BLaER1 (cell line): ENCODE data around the gene ADAT3.
A peak's percentile ranks its signal among the peaks of the same experiment; 100 is the strongest.

ENCODE experiments used
- H3K27ac ChIP-seq: shearing (Covaris generic); formaldehyde crosslinking; 2 replicates; pipeline ENCODE4 v1.8.1; 2022
- H3K27me3 ChIP-seq: shearing (Covaris generic); formaldehyde crosslinking; 2 replicates; pipeline ENCODE4 v1.8.1; 2022
- H3K36me3 ChIP-seq: shearing (Covaris generic); formaldehyde crosslinking; 2 replicates; pipeline ENCODE4 v1.8.1; 2022
- H3K4me1 ChIP-seq: shearing (Covaris generic); formaldehyde crosslinking; 2 replicates; pipeline ENCODE4 v1.8.1; 2022
- H3K4me2 ChIP-seq: shearing (Covaris generic); formaldehyde crosslinking; 2 replicates; pipeline ENCODE4 v1.8.1; 2022
- H3K4me3 ChIP-seq: shearing (Covaris generic); formaldehyde crosslinking; 2 replicates; pipeline ENCODE4 v1.8.1; 2022
- H3K9ac ChIP-seq: shearing (Covaris generic); formaldehyde crosslinking; 2 replicates; pipeline ENCODE4 v1.8.1; 2022
- H3K9me3 ChIP-seq: shearing (Covaris generic); formaldehyde crosslinking; 2 replicates; pipeline ENCODE4 v1.8.1; 2022
- H4K20me1 ChIP-seq: shearing (Covaris generic); formaldehyde crosslinking; 2 replicates; pipeline ENCODE4 v1.8.1; 2022
- Cebpa-rat ChIP-seq: shearing (Covaris generic); IDR thresholded peaks from 2 replicates; pipeline ENCODE4 v1.8.1; 2022

Gene ADAT3

DNA sequence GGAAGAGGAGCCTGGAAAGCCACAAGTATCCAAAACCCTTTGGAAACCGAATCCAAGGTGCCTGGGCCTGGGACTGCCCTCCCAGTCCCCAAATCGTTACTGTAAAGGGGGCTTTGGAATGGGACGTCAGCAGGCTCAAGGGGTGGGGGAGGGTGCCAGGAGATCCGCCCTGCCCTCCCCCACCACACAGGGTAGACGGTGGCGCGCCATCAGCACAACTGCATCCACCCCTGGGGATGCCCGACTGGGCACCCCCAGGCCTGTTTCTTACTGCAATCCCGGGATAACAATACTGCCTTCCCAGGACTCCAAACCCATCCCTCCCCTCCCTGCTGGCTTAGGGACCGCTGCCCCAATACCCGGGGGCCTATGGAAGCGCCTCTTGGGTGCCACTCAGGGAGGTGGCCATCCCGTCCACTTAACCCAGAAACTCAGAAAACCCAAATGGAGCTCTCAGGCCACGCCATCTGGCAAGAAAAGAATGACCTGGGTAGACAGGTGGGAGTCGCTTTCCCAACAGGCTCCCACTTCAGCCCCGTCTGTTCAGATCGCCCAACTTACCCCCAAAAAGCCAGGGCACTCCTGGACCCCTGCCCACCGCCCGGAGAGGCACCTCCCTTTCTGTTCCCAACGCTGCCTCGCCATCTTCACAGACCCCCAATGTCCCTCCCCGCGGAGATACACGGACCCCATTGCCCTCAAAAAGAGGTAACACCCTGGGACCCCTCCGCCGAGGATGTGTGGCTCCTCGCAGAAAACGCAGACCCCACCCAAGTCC, 44.2 kb upstream of the ADAT3 start:
- TF ChIP-seq Cebpa-rat = no peak
- Histone ChIP-seq H3K36me3 (no peaks in the 10 kb centered on the region), H3K4me3 (peak overlapping the region; percentile 96), H3K4me1 (peaks cover 56% of the 10 kb centered on the region), H3K4me2 (peak overlapping the region; percentile 99), H3K27ac (peak overlapping the region; percentile 91), H3K27me3 (no peaks in the 10 kb centered on the region), H3K9me3 (no peaks in the 10 kb centered on the region), H4K20me1 (peaks cover 49% of the 10 kb centered on the region), H3K9ac (peak overlapping the region; percentile 93)

DNA sequence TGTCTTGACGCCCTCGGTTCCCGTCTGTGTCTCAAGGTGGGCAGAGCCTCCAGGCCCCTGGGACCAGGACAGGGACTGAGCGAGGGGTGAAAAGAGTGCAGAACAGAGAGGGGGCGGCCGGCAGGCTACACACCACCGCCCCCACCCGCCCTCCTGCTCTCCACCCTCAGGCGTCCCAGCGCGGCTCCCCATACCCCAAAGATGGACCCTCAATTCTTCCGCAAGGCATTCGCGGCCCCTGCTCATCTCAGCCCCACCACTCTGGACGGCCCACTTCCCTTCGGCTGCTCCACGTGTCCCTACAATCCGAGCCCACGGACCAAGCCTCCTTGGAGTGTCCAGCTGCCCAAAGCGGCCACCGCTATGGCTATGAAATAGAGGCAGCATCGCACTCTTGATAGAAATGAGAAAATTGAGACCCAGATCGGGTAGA, 43.6 kb upstream of the ADAT3 start:
- H3K9ac ChIP-seq = peak overlapping the region; percentile 93
- H3K27ac ChIP-seq = peak overlapping the region; percentile 91
- H3K27me3 ChIP-seq = no peaks in the 10 kb centered on the region
- no peaks in the 10 kb centered on the region for H3K36me3 ChIP-seq
- peaks cover 54% of the 10 kb centered on the region for H3K4me1 ChIP-seq
- H4K20me1 ChIP-seq = peaks cover 49% of the 10 kb centered on the region
- no peak for TF ChIP-seq Cebpa-rat
- peak overlapping the region; percentile 96 for H3K4me3 ChIP-seq
- peak overlapping the region; percentile 99 for H3K4me2 ChIP-seq
- no peaks in the 10 kb centered on the region for H3K9me3 ChIP-seq

DNA sequence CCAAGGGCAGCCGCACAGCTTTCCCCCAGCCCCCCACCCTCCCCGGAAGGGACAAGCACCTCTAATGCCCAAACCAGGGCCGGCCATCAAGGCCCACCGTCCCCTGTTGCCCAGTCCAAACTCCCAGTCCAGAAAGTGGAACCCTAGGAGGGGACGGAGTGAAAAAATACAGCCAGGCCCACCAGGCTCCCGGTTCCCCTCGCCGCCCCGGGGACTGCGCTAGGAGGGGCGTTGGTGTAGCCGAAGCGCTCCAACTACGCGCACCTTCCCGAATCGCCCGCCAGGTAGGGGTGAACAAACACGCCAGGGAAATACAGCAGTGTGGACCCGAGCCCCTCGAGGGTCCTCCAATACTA, 43.2 kb upstream of the ADAT3 start:
- Histone ChIP-seq H3K4me1 (peaks cover 54% of the 10 kb centered on the region), H3K27me3 (no peaks in the 10 kb centered on the region), H3K9ac (peak overlapping the region; percentile 93), H3K4me2 (peak overlapping the region; percentile 99), H4K20me1 (peaks cover 49% of the 10 kb centered on the region), H3K9me3 (no peaks in the 10 kb centered on the region), H3K36me3 (no peaks in the 10 kb centered on the region), H3K4me3 (peak overlapping the region; percentile 96), H3K27ac (peak overlapping the region; percentile 91)
- TF ChIP-seq Cebpa-rat = no peak

DNA sequence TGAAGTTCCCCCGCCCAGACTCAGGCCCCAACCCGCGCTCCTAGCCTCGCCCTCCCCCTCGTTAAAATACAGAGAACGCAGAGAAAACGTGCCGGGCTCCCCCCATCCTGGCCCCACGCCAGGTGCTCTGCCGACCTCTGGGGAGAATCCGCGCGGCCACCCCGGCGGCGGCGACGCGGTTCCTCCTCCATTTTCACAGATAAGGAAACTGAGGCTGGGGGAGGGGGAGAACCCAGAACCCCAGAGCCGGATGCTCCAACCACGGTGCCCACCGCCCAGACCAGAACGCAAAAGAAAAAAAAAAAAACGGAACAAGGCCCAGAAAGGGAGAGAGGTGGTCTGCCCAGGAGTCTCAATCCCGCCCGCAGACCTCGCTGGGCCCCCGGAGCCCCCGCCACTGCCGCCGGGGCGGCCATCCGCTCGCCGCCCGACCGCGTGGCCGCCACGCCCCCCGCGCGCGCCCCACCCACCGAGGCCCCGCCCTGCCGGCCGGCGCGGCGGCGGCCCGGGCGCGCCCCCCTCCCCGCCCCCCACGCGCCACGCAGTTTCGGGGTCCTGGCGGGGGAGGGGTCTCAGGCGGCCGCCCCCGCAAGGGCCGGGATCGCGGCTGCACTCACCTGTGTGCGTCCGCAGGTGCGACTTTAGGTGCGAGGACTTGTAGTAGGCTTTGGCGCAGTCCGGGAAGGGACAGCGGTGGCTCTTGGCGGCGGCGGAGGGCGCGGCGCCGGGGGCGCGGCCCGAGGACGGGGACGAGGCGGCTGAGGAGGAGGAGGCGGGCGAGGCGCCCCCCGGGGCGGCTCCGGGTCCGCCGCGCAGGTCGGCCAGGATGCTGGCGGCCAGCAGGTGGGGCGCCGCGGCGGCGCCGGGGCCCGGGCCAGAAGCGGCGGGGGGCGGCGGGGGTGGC, 42.5 kb upstream of the ADAT3 start:
- Histone ChIP-seq H3K9me3 (no peaks in the 10 kb centered on the region), H3K36me3 (no peaks in the 10 kb centered on the region), H3K27ac (peak overlapping the region; percentile 91), H3K27me3 (no peaks in the 10 kb centered on the region), H3K9ac (peak overlapping the region; percentile 93), H3K4me1 (peaks cover 50% of the 10 kb centered on the region), H4K20me1 (peaks cover 49% of the 10 kb centered on the region), H3K4me3 (peak overlapping the region; percentile 96), H3K4me2 (peak overlapping the region; percentile 99)
- TF ChIP-seq Cebpa-rat = no peak

DNA sequence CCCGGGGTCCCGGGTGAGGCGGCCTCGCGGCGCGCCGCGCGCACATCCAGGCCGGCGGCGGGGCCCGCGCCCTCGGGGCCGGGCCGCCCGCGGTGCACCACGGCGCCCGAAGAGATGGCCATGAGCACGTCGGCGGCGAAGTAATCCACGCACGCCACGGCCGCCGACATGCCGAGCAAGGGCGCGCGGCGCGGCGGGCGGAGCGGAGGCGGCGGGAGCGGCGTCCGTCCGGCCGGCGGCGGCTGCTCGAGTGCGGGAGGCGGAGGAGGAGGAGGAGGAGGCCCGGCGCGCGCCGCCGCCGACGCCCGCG, 41.9 kb upstream of the ADAT3 start, which contains the start of gene KLF16:
TSS of gene KLF16 (minus strand) at position 252 of the 310 bp plus-strand sequence. CDS start at position 170, 82 bp downstream.
- Histone ChIP-seq H3K4me1 (peaks cover 44% of the 10 kb centered on the region), H3K4me3 (peak within 1 kb of the TSS; percentile 96), H4K20me1 (peaks cover 43% of the 10 kb centered on the region), H3K36me3 (no peaks in the 10 kb centered on the region), H3K9ac (peak within 1 kb of the TSS; percentile 96), H3K27ac (peak within 1 kb of the TSS; percentile 98), H3K4me2 (peak within 1 kb of the TSS; percentile 99), H3K9me3 (no peaks in the 10 kb centered on the region), H3K27me3 (no peaks in the 10 kb centered on the region)
- TF ChIP-seq Cebpa-rat = no peak

DNA sequence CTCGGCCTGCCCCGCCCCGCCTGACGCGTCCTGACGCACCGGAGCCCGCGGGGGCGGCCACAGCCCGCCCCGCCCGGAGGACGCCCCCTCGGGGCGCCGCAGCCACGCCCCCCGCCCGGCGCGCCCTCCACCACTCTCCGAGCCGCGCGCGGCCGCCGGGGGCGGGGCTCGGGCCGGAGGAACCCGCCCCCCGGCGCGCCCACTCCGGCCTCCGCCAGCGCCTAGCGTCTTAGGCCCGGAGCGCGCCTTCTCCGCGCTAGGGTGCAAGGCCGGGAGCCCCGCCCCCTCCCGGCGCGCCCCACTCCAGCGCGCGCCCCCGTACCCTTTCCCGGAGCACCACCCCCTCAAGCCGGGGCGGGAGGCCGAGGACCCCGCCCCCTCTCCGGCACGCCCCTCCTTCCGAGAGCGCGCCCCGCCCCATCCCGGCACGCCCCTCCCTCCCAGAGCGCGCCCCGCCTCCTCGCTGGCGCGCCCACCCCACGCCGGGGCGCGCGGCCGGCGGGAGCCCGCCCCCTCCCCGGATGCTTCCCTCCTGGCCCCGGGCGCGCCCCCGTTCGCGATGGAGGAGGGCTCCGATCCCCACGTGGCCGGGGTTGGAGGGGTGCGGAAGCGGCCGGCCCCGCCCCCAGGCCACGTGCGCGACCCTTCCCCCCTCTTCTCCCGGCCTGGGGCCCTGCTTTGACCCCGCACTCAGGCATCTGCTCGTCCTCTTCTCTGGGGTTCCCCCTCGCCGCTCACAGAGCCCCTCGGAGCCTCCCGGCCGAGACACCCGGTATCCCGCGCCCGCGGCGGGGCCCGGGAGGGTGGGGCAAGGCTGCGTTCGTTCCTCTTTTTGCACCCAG, 41.3 kb upstream of the ADAT3 start:
- Histone ChIP-seq H3K27ac (peak overlapping the region; percentile 98), H3K36me3 (no peaks in the 10 kb centered on the region), H3K4me2 (peak overlapping the region; percentile 93), H3K27me3 (no peaks in the 10 kb centered on the region), H3K9me3 (no peaks in the 10 kb centered on the region), H3K9ac (peak overlapping the region; percentile 96), H4K20me1 (peaks cover 37% of the 10 kb centered on the region), H3K4me1 (peaks cover 41% of the 10 kb centered on the region), H3K4me3 (peak overlapping the region; percentile 96)
- TF ChIP-seq Cebpa-rat = no peak

DNA sequence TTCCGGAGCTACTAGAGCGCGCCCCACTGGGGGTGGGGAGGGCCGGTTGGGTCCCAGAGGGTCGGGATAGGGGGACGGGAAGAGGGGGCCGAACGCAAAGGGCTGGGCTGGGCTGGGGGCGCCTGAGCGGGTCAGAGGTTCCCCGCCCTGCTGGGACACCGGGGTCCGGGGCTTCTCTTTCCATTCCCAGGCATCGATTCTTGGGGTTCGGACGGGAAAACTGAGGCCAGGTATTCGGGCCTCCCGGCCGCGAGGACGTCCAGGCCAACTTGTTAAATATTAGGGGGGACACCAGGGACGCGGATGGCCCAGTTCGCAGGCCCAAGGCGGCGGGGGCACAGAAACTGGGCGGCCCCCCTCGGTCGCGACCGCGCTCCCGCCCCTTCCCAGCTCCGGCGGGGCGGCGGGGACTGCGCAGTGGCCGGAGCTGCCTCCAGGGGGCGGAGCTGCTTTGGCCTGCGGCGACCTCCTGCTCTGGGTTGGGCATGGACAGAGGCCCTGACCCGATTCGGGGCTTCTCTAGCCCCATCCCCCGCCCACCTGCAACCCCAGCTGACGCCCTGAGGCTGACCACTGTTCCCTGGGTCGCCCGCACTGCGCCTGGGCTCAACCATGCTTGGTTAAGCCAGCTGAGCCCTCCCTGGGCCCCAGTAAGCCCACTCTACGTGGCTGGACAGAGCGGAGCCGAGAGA, 40.6 kb upstream of the ADAT3 start:
- peak overlapping the region; percentile 96 for H3K9ac ChIP-seq
- H3K27ac ChIP-seq = peak overlapping the region; percentile 98
- no peak for TF ChIP-seq Cebpa-rat
- H3K27me3 ChIP-seq = no peaks in the 10 kb centered on the region
- H3K4me3 ChIP-seq = peak overlapping the region; percentile 96
- H4K20me1 ChIP-seq = peaks cover 29% of the 10 kb centered on the region
- H3K9me3 ChIP-seq = no peaks in the 10 kb centered on the region
- no peaks in the 10 kb centered on the region for H3K36me3 ChIP-seq
- H3K4me1 ChIP-seq = peaks cover 41% of the 10 kb centered on the region
- H3K4me2 ChIP-seq = peak overlapping the region; percentile 93

DNA sequence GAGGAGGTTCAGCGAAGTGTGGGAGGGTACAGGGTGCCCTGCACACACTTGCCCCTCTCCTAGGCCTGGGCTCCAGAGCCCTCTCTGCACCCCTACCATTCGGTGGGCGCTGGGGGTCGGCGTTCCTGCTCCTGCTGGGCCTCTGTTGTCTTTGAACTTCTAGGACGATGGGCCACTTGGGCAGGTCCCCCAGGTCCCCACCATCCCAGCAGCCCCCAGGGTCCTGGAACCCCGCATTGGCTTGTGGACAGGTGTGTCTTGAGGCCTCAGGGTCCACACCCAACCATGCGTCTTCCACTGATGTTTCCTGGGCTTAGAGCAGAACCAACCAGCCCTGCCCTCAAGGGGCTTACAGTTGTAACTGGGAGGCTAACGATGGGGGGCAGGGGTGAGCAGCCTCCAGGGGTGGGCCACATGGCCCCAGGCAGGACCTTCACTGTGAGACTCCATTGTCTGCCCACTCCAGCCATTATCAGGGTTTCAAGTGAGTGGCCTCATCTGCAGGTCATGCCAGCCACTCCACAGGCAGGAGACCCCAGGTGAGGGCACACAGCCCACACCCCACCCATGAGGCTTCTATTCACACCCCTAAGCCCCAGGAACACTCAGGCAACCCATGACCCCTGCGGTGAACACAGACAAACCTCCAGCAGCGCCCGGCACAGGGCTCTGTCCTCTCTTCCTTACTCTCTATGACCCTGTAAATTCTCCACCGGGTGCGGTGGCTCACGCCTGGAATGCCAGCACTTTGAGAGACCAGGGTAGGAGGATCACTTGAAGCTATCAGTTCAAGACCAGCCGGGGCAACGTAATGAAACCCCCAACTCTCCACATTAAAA, 39.8 kb upstream of the ADAT3 start:
- Histone ChIP-seq H3K9ac (peak overlapping the region; percentile 96), H3K27ac (peak overlapping the region; percentile 98), H3K9me3 (no peaks in the 10 kb centered on the region), H3K4me1 (peaks cover 43% of the 10 kb centered on the region), H3K27me3 (no peaks in the 10 kb centered on the region), H4K20me1 (peaks cover 22% of the 10 kb centered on the region), H3K36me3 (peaks cover 5% of the 10 kb centered on the region), H3K4me3 (peak overlapping the region; percentile 96), H3K4me2 (peak overlapping the region; percentile 93)
- no peak for TF ChIP-seq Cebpa-rat
